ENCODE data around the gene RALGAPA1.
"Not testable (repeated sequence)": the region's sequence is repeated elsewhere in the genome, so short reads cannot be mapped to it uniquely, and the experiment has no call there.

The RALGAPA1 gene

DNA sequence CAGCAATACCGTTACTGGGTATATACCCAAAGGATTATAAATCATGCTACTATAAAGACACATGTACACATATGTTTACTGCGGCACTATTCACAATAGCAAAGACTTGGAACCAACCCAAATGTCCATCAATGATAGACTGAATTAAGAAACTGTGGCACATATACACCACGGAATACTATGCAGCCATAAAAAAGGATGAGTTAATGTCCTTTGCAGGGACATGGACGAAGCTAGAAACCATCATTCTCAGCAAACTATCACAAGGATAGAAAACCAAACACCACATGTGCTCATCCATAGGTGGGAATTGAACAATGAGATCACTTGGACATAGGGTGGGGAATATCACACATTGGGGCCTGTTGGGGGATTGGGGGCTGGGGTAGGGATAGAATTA is 187.1 kb downstream of the RALGAPA1 start:
- DNase-seq (ENCODE audit: low spot score), result not testable (repeated sequence)

DNA sequence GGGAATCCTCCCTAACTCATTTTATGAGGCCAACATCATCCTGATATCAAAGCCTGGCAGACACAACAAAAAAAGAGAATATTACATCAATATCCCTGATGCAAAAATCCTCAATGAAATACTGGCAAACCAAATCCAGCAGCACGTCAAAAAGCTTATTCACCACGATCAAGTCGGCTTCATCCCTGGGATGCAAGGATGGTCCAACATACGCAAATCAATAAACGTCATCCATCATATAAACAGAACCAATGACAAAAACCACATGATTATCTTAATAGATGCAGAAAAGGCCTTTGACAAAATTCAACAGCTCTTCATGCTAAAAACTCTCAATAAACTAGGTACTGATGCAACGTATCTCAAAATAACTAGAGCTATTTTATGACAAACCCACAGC is 189.1 kb downstream of the RALGAPA1 start:
- not testable (repeated sequence) for DNase-seq (ENCODE audit: low spot score)

DNA sequence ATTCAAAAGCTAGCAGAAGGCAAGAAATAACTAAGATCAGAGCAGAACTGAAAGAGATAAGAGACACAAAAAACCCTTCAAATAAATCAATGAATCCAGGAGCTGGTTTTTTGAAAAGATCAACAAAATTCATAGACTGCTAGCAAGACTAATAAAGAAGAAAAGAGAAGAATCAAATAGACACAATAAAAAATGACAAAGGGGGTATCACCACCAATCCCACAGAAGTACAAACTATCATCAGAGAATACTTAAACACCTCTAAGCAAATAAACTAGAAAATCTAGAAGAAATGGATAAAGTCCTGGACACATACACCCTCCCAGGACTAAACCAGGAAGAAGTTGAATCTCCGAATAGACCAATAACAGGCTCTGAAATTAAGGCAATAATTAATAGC is 189.6 kb downstream of the RALGAPA1 start:
- DNase-seq (ENCODE audit: low spot score), result not testable (repeated sequence)

DNA sequence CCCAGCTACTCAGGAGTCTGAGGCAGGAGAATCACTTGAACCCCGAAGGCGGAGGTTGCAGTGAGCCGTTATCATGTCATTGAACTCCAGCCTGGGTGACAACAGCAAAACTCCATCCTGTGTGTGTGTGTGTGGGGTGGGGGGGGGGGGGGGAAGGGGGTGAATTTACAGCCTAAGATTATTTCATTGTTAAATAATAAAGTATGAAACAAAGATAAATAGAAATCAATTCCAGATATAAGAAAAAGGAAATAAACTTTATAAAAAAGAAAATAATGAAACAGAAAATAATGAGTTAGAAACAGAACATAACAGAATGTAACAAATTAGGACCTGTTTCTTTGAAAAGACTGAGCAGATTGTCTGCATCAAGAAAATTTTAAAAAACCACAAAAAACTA is 191.6 kb downstream of the RALGAPA1 start:
- no peak for DNase-seq (ENCODE audit: low spot score)

DNA sequence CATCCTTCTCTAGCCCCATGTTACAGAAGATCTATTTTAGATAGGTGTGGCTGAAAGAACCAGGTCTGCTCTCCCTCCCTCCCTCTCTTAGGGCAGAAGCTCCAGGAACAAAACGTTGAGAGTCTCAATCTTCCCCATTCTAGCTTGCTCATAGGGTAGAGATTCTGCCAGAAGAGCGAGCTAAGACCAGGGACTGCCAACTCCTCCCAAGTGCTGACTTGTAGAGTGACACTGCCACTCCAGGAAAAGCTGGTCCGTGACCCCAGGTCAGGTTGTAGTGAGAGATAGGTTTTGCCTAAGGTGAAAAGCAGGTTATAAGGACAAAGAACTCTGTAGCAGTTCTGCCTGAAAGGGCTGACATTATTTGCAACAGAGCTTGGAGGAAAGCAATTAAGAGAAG is 201.7 kb downstream of the RALGAPA1 start:
- DNase-seq (ENCODE audit: low spot score), result no peak

DNA sequence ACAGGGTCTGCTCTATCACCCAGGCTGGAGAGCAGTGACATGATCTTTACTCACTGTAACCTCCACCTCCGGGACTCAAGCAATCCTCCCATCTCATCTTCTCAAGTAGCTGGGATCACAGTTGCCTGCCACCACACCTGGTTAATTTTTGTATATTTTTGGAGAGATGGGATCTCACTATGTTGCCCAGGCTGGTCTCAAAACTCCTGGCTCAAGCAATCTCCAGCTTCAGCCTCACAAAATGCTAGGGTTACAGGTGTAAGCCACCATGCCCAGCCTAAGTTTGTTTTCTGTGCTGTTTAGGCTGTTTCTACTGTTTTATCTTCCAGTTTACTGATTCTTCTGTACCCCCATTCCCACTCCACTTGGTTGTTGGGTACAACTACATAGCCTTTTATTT is 208.8 kb downstream of the RALGAPA1 start:
- no peak for DNase-seq (ENCODE audit: low spot score)

DNA sequence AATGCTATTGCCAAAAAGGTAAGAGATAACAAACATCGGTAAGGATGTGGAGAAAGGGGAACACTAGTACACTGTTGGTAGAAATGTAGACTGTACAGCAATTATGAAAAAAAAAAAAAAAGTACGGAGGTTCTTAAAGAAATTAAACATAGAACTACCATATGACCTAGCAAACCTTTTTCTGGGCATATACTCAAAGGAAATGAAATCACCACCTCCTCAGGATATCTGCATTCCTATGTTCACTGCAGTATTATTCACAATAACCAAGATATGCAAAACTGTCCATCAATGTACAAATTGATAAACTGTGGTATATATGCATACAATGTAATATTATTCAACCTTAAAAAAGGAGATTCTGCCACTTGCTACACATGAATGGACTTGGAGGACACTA is 214.5 kb downstream of the RALGAPA1 start:
- DNase-seq (ENCODE audit: low spot score), result no peak

DNA sequence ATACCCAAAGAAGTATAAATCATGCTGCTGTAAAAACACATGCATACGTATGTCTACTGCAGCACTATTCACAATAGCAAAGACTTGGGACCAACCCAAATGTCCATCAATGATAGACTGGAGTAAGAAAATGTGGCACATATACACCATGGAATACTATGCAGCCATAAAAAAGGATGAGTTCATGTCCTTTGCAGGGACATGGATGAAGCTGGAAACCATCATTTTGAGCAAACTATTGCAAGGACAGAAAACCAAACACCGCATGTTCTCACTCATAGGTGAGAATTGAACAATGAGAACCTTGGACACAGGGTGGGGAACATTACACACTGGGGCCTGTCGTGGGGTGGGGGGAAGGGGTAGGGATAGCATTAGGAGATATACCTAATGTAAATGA is 221.7 kb downstream of the RALGAPA1 start:
- not testable (repeated sequence) for DNase-seq (ENCODE audit: low spot score)

DNA sequence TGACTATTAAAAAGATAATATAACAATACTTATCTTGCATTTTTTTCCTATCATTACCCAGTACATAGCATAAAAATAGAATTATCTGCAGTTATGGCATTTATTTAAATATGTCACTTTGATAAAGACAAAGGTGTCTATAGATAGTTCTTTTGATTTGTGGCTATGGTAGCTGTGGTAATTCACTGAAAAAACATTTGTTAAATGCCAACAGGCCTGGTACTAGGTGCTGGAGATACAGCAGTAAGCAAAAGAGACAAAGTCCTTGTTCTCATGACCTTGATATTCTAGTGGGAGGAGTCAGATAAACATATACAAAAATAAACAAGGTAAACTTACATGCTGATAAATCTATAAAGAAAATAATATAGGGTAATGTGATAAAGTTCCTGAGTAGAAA is 230.5 kb downstream of the RALGAPA1 start:
- no peak for DNase-seq (ENCODE audit: low spot score)

DNA sequence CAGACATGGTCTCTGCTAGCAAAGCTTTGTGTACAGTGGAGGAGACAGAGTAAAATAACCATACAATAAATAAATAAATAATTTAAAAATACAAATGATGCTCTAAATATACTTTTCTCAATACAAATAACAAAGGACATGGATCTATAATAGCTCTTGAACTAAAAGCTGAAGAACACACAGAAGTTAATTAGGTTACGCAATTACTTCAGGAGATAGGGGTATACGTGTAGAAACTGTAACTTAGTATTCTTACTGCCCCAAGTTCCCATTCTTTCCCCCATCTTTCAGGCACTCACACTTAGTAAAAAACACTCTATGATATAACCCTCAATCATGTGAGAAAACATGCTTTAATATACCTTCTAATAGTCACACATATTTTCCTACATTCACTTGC is 231.0 kb downstream of the RALGAPA1 start:
- DNase-seq (ENCODE audit: low spot score), result no peak

DNA sequence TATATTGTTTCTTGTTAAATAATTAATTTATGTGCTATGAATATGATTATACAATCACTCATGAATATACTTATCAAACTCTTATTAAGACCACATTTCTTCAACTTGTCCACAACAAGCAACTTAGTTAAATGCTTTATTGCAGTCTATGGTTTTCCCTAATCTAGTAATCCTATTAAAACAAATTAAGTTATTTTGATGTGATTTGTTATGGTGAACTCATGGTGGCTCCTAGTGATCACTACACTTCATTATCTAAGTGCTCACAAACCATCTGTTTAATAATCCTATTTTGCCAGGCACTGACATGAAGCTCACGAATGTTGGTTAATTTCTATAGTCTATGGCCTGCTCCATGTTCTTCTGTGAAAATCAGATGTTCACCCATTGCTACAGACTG is 232.2 kb downstream of the RALGAPA1 start:
- DNase-seq (ENCODE audit: low spot score), result no peak

DNA sequence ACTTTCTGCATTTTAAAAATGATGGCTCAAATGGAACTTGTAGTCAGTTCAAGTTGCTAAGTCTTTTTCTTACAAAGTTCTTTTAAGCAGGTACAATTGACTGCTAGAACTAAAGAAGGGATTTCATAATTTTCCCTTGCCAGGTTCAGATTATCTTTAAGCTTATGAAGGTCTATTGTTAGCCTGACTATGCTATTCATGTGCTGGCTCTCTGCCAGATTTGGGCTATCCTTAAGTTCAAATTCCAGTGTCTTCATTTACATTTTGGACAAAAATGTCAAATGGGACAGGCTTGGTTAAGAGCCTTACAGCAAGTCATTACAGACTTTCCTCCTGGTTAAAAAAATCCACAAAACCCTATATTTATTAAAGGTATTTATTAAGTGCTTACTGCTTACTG is 232.8 kb downstream of the RALGAPA1 start:
- no peak for DNase-seq (ENCODE audit: low spot score)

DNA sequence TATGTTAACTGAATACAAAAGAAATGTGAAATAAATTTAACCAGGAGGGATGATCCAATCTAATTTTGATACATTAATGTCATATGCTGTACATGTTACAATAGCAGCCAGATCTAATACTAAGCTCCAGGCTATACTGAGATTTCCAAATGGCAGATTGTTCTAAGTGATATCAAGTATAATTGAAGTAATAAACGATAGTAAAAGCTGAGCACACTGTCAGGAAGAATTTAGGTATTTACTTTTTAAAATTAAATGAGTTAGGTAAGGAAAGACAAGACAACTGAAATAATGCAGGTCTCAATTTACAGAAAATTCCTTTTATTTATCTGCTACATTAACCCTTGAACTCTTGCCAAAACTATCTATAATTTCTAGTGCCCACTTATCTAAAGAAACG is 235.2 kb downstream of the RALGAPA1 start:
- no peak for DNase-seq (ENCODE audit: low spot score)

DNA sequence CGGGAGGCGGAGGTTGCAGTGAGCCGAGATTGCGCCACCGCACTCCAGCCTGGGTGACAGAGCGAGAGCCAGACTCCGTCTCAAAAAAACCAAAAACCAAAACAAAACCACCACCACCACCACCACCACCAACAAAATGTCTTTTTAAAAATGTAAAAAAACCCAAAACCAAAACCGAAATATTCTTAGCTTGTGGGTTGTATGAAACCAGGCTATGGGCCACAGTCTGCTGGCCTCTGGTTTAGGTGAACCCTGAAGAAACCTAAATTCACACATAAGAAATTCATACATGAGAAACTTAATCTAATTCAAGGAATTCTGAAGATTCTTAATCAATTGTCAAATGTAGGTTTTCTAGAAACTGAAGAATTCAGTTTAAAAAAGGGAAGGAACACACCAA is 237.5 kb downstream of the RALGAPA1 start:
- DNase-seq (ENCODE audit: low spot score), result no peak

DNA sequence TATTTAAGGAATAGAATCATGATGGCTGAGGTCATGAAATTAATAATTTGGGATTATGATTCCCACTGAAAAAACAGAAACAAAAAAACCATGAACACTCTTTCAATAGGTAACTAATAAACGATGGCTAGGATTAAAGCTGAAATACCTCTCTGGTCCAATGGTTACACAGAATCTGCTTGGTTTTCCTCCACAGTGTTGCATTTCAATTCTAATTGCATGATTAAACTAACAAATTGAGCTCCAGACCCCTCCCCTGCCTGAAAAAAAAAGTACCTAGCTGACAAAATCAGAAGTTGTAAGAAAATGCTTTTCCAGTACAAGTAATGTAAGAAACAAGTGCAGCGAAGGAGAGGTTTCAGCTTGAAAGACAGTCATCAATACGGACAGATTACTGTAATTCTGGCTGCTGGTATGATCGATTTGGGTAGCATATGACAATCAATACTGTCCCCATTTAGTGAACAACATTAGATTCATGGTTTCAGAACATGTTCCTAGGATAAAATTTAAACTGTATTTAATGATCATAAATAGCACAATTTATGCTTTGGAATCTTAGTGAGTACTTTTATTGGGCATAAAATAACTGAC is 243.1 kb downstream of the RALGAPA1 start:
- no peak for DNase-seq (ENCODE audit: low spot score)

DNA sequence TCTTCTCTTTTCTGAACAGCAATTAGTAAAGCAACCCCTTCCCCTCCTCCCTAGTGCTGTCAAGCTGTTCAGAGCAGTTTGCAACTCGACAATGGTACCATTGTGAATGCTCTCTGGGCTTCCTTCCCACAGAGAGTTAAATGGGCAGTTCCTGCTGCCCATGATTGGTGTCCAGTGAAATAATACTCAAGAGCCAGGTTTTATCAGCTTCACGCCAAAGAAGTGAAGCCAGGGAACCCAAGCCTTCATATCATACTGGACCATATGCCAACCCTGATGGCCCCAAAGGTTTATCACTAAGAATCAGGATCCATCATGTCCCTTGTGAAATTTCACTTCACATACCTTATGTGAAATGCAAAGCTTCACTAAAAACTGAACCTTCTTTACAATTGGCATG is 250.4 kb downstream of the RALGAPA1 start:
- DNase-seq (ENCODE audit: low spot score), result no peak

DNA sequence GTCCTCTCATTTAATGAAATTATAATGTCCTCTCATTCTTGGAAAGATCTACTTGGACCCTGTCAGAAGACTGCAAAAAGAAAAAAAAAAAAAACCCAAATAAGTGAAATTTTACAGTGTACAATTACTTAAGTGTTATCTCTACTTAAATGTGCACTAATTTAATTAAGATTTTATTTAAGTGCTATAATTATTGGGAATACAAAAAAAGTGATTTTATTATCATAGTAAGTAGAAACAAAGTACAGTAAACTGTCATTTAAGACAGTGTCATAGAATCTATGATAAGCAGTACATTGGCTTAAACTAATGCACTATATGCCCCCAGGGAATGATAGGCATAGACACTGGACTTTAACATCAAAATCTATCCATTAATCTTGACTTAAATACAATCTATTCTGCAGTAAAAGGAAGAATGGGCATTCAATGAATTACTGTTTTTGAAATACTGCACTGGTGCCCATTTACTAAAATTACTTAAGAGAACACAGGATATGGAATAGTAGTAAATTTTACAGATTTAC is 251.8 kb downstream of the RALGAPA1 start:
- DNase-seq (ENCODE audit: low spot score), result no peak

DNA sequence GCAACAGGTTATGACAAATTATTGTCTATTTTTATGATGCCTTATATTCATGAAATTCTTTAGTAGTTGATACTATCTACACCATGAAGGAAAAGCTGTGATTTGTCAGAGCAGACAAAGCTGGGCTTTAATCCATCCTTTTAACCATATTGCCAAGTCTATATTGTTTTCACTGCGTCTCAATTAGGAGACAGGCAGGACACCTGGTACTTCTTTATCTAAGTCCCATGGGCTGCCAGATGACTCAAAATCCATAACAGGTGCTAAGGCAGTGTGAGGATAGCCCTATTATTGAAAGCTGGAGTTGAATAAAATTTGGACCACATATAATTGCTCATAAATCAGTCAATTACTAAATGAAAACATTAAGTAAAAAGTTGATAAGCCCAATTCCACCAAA is 252.5 kb downstream of the RALGAPA1 start:
- DNase-seq (ENCODE audit: low spot score), result no peak

DNA sequence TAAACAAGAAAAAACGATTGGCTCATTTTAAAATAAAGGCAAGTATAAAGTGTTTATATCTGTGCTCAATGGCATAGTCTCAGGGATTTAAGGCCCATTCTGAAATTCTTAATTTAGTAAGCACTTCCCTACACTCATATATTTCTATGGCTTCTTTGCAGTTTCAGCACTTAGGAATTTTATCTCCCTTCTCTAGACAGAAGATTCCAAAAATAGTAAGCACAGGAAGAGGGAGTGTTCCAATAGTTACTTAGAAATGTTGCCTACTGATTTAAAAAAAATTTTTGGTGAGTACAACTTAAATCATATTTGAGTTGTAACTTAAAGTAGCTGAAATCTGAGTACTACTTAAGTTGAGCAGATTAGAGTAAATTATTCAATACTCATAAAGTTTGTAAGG is 255.3 kb downstream of the RALGAPA1 start:
- no peak for DNase-seq (ENCODE audit: low spot score)

DNA sequence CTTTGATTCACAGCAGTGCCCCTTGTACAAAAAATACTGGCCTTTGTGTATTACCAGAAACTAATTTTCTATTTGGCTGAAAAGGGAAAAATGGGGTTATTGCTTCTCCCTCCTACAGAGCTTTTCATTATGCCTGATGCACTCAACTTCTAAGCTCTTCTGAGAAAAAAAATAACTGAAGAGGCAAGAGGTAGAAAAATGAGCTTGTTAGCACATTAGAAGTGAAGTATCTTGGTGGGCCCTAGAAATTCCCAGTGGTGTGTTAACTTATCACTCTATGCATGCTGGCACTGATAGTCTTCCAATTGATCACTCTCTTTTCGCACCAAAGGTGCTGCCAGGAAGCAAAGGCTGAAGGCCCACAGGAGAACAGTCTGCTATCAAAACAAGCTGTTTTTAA is 258.0 kb downstream of the RALGAPA1 start:
- DNase-seq (ENCODE audit: low spot score), result no peak

DNA sequence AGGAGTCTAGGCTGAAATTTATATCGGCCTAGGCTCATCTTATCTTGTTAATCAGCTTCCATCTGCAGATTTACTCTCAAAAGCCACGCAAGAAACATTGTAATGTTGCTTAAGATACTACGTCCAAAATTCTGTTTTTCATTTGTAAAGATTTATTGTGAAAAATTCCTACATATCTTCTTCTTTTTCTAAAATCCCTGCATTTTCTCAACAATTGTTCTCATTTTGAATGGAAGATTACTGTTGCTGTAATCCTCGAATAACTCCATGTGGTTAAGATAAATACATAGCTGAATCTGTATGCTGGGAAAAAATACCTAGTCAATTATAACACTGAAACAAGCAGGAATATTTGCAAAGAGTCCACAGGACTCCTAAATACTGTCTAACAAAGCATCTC is 259.5 kb downstream of the RALGAPA1 start:
- DNase-seq (ENCODE audit: low spot score), result no peak

DNA sequence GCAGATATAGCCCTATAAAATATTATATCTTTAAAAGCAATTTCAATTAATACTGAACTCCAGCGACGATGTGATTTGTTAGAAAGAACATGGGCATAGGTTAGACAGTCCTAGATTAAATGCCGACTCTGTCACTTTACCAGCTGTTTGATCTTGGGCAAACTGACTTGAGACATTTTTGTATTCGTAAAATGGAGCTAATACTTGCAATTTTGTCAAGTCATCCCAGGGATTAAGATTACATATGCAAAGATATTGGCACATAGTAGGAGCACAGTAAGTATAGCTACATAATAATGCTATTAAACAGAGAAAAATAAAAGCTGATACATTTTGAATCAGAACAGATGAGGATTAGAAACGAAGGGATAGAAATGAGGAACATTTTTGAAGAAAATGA is 266.1 kb downstream of the RALGAPA1 start:
- DNase-seq (ENCODE audit: low spot score), result no peak

DNA sequence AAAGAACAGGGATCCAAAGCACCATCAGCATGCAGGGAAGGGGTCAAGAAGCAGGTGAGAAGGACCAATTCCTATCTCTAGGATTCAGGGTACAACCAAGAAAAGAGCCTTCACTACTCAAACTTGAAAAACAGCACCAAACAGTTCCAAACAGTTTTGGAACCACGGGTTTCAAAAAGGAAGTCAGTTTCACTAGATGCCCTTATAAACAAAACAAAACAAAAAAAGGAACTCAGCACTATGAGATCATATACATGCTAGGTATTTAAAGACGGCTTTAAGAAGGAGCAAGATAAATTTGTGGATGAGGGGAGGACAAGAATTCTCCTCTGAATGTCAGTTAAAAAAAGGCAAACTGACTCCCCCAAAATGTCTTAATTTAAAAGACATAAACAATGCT is 269.1 kb downstream of the RALGAPA1 start:
- no peak for DNase-seq (ENCODE audit: low spot score)

DNA sequence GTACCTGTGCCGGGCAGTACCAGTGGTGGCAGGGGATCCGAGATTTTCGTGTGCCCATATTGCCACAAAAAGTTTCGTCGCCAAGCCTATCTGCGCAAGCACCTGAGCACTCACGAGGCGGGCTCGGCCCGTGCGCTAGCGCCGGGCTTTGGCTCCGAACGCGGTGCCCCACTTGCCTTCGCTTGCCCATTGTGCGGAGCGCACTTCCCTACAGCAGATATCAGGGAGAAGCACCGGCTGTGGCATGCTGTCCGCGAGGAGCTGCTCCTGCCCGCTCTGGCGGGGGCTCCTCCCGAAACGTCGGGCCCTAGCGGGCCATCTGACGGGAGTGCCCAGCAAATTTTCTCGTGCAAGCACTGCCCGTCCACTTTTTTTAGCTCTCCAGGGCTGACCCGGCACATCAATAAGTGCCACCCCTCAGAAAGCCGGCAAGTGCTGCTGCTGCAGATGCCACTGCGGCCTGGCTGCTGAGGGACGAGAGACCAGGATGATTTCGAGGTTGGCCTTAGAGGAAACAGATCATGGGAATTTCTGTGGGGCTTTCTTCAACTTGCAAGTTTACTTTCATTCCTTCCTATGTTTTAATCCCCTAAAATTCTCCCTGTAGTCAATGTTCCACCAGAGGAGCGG is 273.5 kb downstream of the RALGAPA1 start:
- DNase-seq (ENCODE audit: low spot score), result no peak

Data from RKO (cell line).